IPS DF 4.7 (cell line): Measurements from ENCODE around the gene MED19.
"Not testable (repeated sequence)": the region's sequence is repeated elsewhere in the genome, so short reads cannot be mapped to it uniquely, and the experiment has no call there.

ENCODE experiments used
- DNase-seq: peaks from one replicate; pipeline ENCODE4 v3.0.0-alpha.2; 2013; ENCODE audit warnings: low spot score; ENCODE audit errors: extremely low read depth

Gene MED19

GRCh38 chr11:57704932-57705331 lies 7.1 kb downstream of the MED19 start:
- no peak for DNase-seq

- DNase-seq = no peak
These were observed 8.7 kb downstream of the MED19 start for GRCh38 chr11:57703341-57703740.

- DNase-seq = no peak
These were observed 11.6 kb downstream of the MED19 start for GRCh38 chr11:57700425-57700824.

- no peak for DNase-seq
These were observed 12.2 kb downstream of the MED19 start for GRCh38 chr11:57699813-57700212.

GRCh38 chr11:57698843-57699365 lies 13.1 kb downstream of the MED19 start:
- no peak for DNase-seq

GRCh38 chr11:57690474-57690873 lies 21.5 kb downstream of the MED19 start:
- not testable (repeated sequence) for DNase-seq

GRCh38 chr11:57681168-57681567 lies 30.8 kb downstream of the MED19 start:
- no peak for DNase-seq

- DNase-seq = no peak
These were observed 31.5 kb downstream of the MED19 start for GRCh38 chr11:57680552-57680874.

GRCh38 chr11:57679396-57679795 lies 32.6 kb downstream of the MED19 start:
- no peak for DNase-seq

GRCh38 chr11:57675176-57675941 lies 36.7 kb downstream of the MED19 start:
- no peak for DNase-seq

- DNase-seq = no peak
These were observed 37.8 kb downstream of the MED19 start for GRCh38 chr11:57674251-57674650.

GRCh38 chr11:57668434-57668782 lies 43.6 kb downstream of the MED19 start:
- DNase-seq = no peak

GRCh38 chr11:57667736-57668433 lies 44.1 kb downstream of the MED19 start, which contains the start of gene ZDHHC5:
Gene ZDHHC5, plus strand, starts transcription at chr11:57668114. Its CDS starts 4,977 bp downstream, at chr11:57673091.
- DNase-seq = peak; percentile 97

- no peak for DNase-seq
These were observed 44.8 kb downstream of the MED19 start for GRCh38 chr11:57667117-57667735.

- no peak for DNase-seq
These were observed 48.0 kb downstream of the MED19 start for GRCh38 chr11:57663975-57664374.

GRCh38 chr11:57662893-57663292 lies 49.1 kb downstream of the MED19 start:
- DNase-seq = no peak

GRCh38 chr11:57659669-57660068 lies 52.3 kb downstream of the MED19 start:
- no peak for DNase-seq

GRCh38 chr11:57658023-57658361 lies 54.0 kb downstream of the MED19 start:
- DNase-seq = no peak

- DNase-seq = peak; percentile 96
These were observed 54.6 kb downstream of the MED19 start, which contains the start of gene CLP1 for GRCh38 chr11:57657194-57658022. Gene CLP1, plus strand, starts transcription at chr11:57657762. Its CDS starts 1,715 bp downstream, at chr11:57659477.

- DNase-seq = no peak
These were observed 55.2 kb downstream of the MED19 start for GRCh38 chr11:57656885-57657193.
